K562 (cell line): ENCODE results near the gene MGAT1. TPM values are rescaled to one million over a fixed set of nuclear protein-coding genes. Genes with fewer than 3 reads are reported as not detected.
A peak's percentile ranks its signal among the peaks of the same experiment; 100 is the strongest.

ENCODE experiments used
- ATAC-seq: fragments of 200-7000 bp; cut with Tn5 transposase; 3 replicates; pipeline ENCODE4 v1.9.1; 2020; ENCODE audit warnings: moderate library complexity
- BruUV-seq: library from RNA; stranded (reverse); fragments of 400-500 nt; replicated peaks from 2 replicates; lab custom pipeline; 2021; lab: Mats Ljungman, UMichigan
- CTCF ChIA-PET: fragments of 300-600 bp; formaldehyde crosslinking; extraction: SDS; loops from one replicate; lab custom pipeline; 2021; ENCODE audit warnings: low intra/inter-chr PET ratio; lab: Yijun Ruan, JAX
- POLR2A ChIA-PET: fragments of 300-600, 350-650 bp; sonication (Branson Sonifier 250); formaldehyde crosslinking; extraction: SDS; loops from one replicate; lab custom pipeline; 2021; ENCODE audit warnings: antibody characterized with exemption, inconsistent platforms; lab: Yijun Ruan, JAX
- DNase-seq, 4 experiments: peaks; one replicate each; pipeline versions ENCODE4 v3.0.0 to v3.0.0-alpha.2; 2011 to 2018; ENCODE audit warnings: low spot score in 3 of 4, mixed read lengths in 3 of 4; ENCODE audit errors: extremely low read depth in 1 of 4
- FAIRE-seq: peaks from 2 replicates; lab custom pipeline; 2011; peaks lifted over from hg19 to GRCh38; lab: Jason Lieb, UNC
- H2AFZ ChIP-seq: 2 replicates; pipeline ENCODE4 v1.6.0; 2011; ENCODE audit warnings: low read depth, low read length, control low read depth, inconsistent platforms
- H3K27ac ChIP-seq: fragments of 200-600 bp; 3 replicates; pipeline ENCODE4 v1.8.0; 2011; ENCODE audit warnings: low read depth, mild to moderate bottlenecking, control low read depth, inconsistent platforms, low read length, moderate library complexity, mixed read lengths; ENCODE audit errors: extremely low read depth
- H3K27me3 ChIP-seq, 2 experiments: fragments of 300-600 bp in 1 of 2; 2 replicates in 1 of 2; 3 replicates in 1 of 2; pipeline versions ENCODE4 v1.6.0 to v1.8.0; 2011; ENCODE audit warnings: inconsistent platforms in 2 of 2, low read length in 2 of 2, mild to moderate bottlenecking in 1 of 2, mixed read lengths in 1 of 2, moderate library complexity in 1 of 2; ENCODE audit not compliant: control insufficient read depth in 2 of 2, insufficient read depth in 2 of 2
- H3K36me3 ChIP-seq: fragments of 300-600 bp; 3 replicates; pipeline ENCODE4 v1.8.0; 2011; ENCODE audit warnings: mild to moderate bottlenecking, low read length, inconsistent platforms; ENCODE audit not compliant: control insufficient read depth, insufficient read depth
- H3K4me1 ChIP-seq, 2 experiments: fragments of 200-600 bp in 1 of 2; replicated peaks in 1 of 2; 2 replicates in 1 of 2; 3 replicates in 1 of 2; pipeline versions ENCODE4 v1.5.1 to v1.8.0; 2011; ENCODE audit warnings: inconsistent platforms in 2 of 2, low read length in 2 of 2, mild to moderate bottlenecking in 1 of 2, mixed read lengths in 1 of 2, moderate library complexity in 1 of 2; ENCODE audit not compliant: control insufficient read depth in 2 of 2, insufficient read depth in 2 of 2
- H3K4me2 ChIP-seq: 2 replicates; pipeline ENCODE4 v1.6.1; 2011; ENCODE audit warnings: low read length, control low read depth, inconsistent platforms, mixed read lengths; ENCODE audit not compliant: insufficient read depth
- H3K4me3 ChIP-seq: fragments of 200-600 bp; sonication (generic), shearing (Covaris generic); 2 replicates; pipeline ENCODE4 v1.5.1; 2016; ENCODE audit warnings: control low read depth, inconsistent platforms
- H3K79me2 ChIP-seq: fragments of 200-600 bp; 3 replicates; pipeline ENCODE4 v1.8.0; 2011; ENCODE audit warnings: low read length, inconsistent platforms; ENCODE audit not compliant: control insufficient read depth, insufficient read depth
- H3K9ac ChIP-seq, 2 experiments: 2 replicates each; pipeline versions ENCODE4 v1.6.0 to v1.6.1; 2011; ENCODE audit warnings: low read depth in 2 of 2, low read length in 2 of 2, control low read depth in 1 of 2, inconsistent platforms in 1 of 2, mild to moderate bottlenecking in 1 of 2, mixed read lengths in 1 of 2; ENCODE audit not compliant: insufficient read depth in 1 of 2
- H3K9me1 ChIP-seq: one replicate; pipeline ENCODE4 v1.6.0; 2011; ENCODE audit warnings: inconsistent platforms, mild to moderate bottlenecking, low read length, moderate library complexity; ENCODE audit not compliant: control insufficient read depth, insufficient read depth
- H3K9me3 ChIP-seq: replicated peaks from 2 replicates; pipeline ENCODE4 v1.5.1; 2011; ENCODE audit warnings: low read depth, low read length, inconsistent platforms; ENCODE audit not compliant: control insufficient read depth, insufficient read depth
- H4K20me1 ChIP-seq: replicated peaks from 2 replicates; pipeline ENCODE4 v1.6.1; 2011; ENCODE audit warnings: low read length, inconsistent platforms, mixed read lengths; ENCODE audit not compliant: control insufficient read depth, insufficient read depth
- FOXA1 ChIP-seq: fragments of 450-650 bp; IDR thresholded peaks from 2 replicates; pipeline ENCODE4 v1.6.1; 2016; ENCODE audit warnings: mild to moderate bottlenecking, borderline replicate concordance
- FOXJ2 ChIP-seq: fragments of 200-800 bp; sonication (Bioruptor generic); IDR thresholded peaks from 2 replicates; pipeline ENCODE4 v1.6.1; 2016; ENCODE audit warnings: missing genetic modification characterization, missing compliant biosample characterization
- HDAC6 ChIP-seq: IDR thresholded peaks from 2 replicates; pipeline ENCODE4 v1.6.1; 2012; ENCODE audit warnings: low read depth, mild to moderate bottlenecking, control low read depth, inconsistent platforms, low read length, moderate library complexity
- NBN ChIP-seq: fragments of 450-650 bp; IDR thresholded peaks from 2 replicates; pipeline ENCODE4 v1.6.1; 2016; ENCODE audit warnings: low read depth, mild to moderate bottlenecking
- PBX2 ChIP-seq, 2 experiments: IDR thresholded peaks in 1 of 2; conservative IDR thresholded peaks in 1 of 2; 2 replicates each; pipeline ENCODE4 v1.6.1; 2016; ENCODE audit warnings: low read depth in 2 of 2, mild to moderate bottlenecking in 1 of 2, missing compliant biosample characterization in 1 of 2, missing genetic modification characterization in 1 of 2, moderate library complexity in 1 of 2
- RBM25 ChIP-seq: fragments of 200-400 bp; formaldehyde crosslinking; IDR thresholded peaks from 2 replicates; pipeline ENCODE4 v1.6.1; 2018; ENCODE audit warnings: low read length, low read depth, moderate library complexity; ENCODE audit not compliant: severe bottlenecking
- STAT5B ChIP-seq: fragments of 250-450 bp; sonication (Bioruptor Pico); IDR thresholded peaks from 2 replicates; pipeline ENCODE4 v1.8.0; 2021; ENCODE audit warnings: mild to moderate bottlenecking, inconsistent platforms
- ZNF175 ChIP-seq: fragments of 200-800 bp; sonication (Bioruptor generic); IDR thresholded peaks from 2 replicates; pipeline ENCODE4 v1.6.1; 2016; ENCODE audit warnings: low read depth, mild to moderate bottlenecking, missing genetic modification characterization, missing compliant biosample characterization
- ZNF589 ChIP-seq: fragments of 200-800 bp; sonication (Bioruptor generic); IDR thresholded peaks from 2 replicates; pipeline ENCODE4 v1.6.1; 2016; ENCODE audit warnings: low read depth, missing genetic modification characterization, missing compliant biosample characterization
- ZSCAN32 ChIP-seq: fragments of 450-650 bp; formaldehyde crosslinking; IDR thresholded peaks from 2 replicates; pipeline ENCODE4 v1.4.0; 2020; ENCODE audit warnings: mild to moderate bottlenecking, moderate library complexity
- ZZZ3 ChIP-seq: fragments of 450-650 bp; IDR thresholded peaks from 2 replicates; pipeline ENCODE4 v1.6.1; 2016; ENCODE audit warnings: antibody characterized with exemption, mild to moderate bottlenecking, moderate library complexity
- WGBS: fragments of 100-300 bp; shearing (Covaris generic); methylation state at CpG from one replicate; pipeline ENCODE4 v1.1.6; 2016; ENCODE audit warnings: low coverage, mixed read lengths; ENCODE audit not compliant: insufficient coverage; ENCODE audit errors: missing lambda C conversion rate; 5-methylcytosine and 5-hydroxymethylcytosine counted together
- in situ Hi-C: fragments of 300-500 bp; cut with MboI; formaldehyde crosslinking; loops from 4 replicates; pipeline ENCODE4 v1.15.0; 2018; ENCODE audit warnings: inconsistent platforms, mixed read lengths
- intact Hi-C: fragments of 100-400 bp; cut with micrococcal nuclease; formaldehyde crosslinking; loops from 2 replicates; pipeline ENCODE4 v1.14.2; 2022
- polyA plus RNA-seq, 8 experiments: library from polyadenylated mRNA; depleted of rRNA in 4 of 8; stranded (reverse) in 5 of 8; unstranded in 3 of 8; fragments of >200 nt; fragmentation: Nextera tagmentation in 2 of 8; fragmentation: Illumina TruSeq in 1 of 8; extraction: Ambion mirVana in 2 of 8; extraction: Trizol in 1 of 8; gene quantifications; 2 replicates each; pipeline versions ENCODE4 v1.2.1 to v1.2.3, GENCODE V29; 2011 to 2014; ENCODE audit warnings: inconsistent platforms in 1 of 8, missing spikeins in 1 of 8
- total RNA-seq, 7 experiments: library from RNA; depleted of rRNA in 6 of 7; stranded (reverse); fragments of >200 nt in 6 of 7; fragmentation: Illumina TruSeq in 2 of 7; extraction: Trizol in 2 of 7; gene quantifications; 2 replicates each; pipeline versions ENCODE4 v1.2.1 to v1.2.3, GENCODE V29; 2011 to 2021; ENCODE audit warnings: low replicate concordance in 1 of 7
- TF ChIP-seq, protein P1 (sequence below): fragments of 450-650 bp; IDR thresholded peaks from 2 replicates; pipeline ENCODE4 v1.6.1; 2016; ENCODE audit warnings: antibody characterized with exemption
- TF ChIP-seq, protein P2 (sequence below), 2 experiments: fragments of 150-350 bp in 1 of 2; IDR thresholded peaks; 2 replicates each; pipeline ENCODE4 v1.6.1; 2012 to 2016; ENCODE audit warnings: low read depth in 2 of 2, low read length in 2 of 2, mild to moderate bottlenecking in 1 of 2, moderate library complexity in 1 of 2

MGAT1 gene
- total and polyA plus RNA-seq, 9 of the 15 experiments (the other 6 are each of a cell fraction or from before 2014, with no cell fraction given) = 3.9 to 82.7 (median 44.5) TPM

GRCh38 chr5:180779985-180780610, 22.5 kb downstream of the MGAT1 start:
- WGBS = 24% methylated on average over 10 of the region's 10 CpGs
- H3K9me3 ChIP-seq = no peaks in the 10 kb centered on the region; the same call in 1 of the 2 replicates
- intact Hi-C loops (loop anchor here (5.0 kb wide), 1 partner anchor 272 kb away; no protein-coding TSS in a partner anchor), in situ Hi-C loops (no loop called here)
- FAIRE-seq (no peak), DNase-seq (no peak), ATAC-seq (peak; percentile 30)
- H3K27me3 ChIP-seq = no peaks in the 10 kb centered on the region
- CTCF ChIA-PET = no interaction called here
- no peaks in the 10 kb centered on the region for H4K20me1 ChIP-seq
- peak overlapping the region; percentile 25; the same call in 1 of the 2 replicates for H2AFZ ChIP-seq
- H3K36me3 ChIP-seq = no peaks in the 10 kb centered on the region
- POLR2A ChIA-PET = interaction anchor here (0.6 to 0.8 kb wide), 4 partner anchors 12 to 49 kb away, joined by 3 to 4 read pairs (median 3); no protein-coding TSS in a partner anchor
- H3K27ac ChIP-seq = no peak overlapping the region; the same call in 2 of the 3 replicates
- H3K4me2 ChIP-seq = peak overlapping the region; percentile 43; the same call in 1 of the 2 replicates
- no peak overlapping the region for H3K9ac ChIP-seq
- no peaks in the 10 kb centered on the region for H3K9me1 ChIP-seq
- BruUV-seq = no TSS peak
- peaks cover 22 to 43% of the 10 kb centered on the region in 2 experiments; a peak in 4 of 5 replicates for H3K4me1 ChIP-seq
- H3K79me2 ChIP-seq = no peaks in the 10 kb centered on the region
- H3K4me3 ChIP-seq = no peak overlapping the region
- TF ChIP-seq, protein P1, sequence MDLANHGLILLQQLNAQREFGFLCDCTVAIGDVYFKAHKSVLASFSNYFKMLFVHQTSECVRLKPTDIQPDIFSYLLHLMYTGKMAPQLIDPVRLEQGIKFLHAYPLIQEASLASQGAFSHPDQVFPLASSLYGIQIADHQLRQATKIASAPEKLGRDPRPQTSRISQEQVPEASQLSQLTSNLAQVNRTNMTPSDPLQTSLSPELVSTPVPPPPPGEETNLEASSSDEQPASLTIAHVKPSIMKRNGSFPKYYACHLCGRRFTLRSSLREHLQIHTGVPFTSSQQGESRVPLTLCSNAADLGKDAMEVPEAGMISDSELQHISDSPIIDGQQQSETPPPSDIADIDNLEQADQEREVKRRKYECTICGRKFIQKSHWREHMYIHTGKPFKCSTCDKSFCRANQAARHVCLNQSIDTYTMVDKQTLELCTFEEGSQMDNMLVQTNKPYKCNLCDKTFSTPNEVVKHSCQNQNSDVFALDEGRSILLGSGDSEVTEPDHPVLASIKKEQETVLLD = no peak
- TF ChIP-seq FOXJ2 (tag) (no peak; the same call in 1 of the 2 replicates), RBM25 (no peak), ZNF589 (no peak), STAT5B (CRISPR knock-in tag) (no peak), ZNF175 (CRISPR knock-in tag) (no peak), ZZZ3 (no peak), HDAC6 (no peak), PBX2 (CRISPR knock-in tag; IDR thresholded peaks at IDR 0.05; ENCODE audit: low read depth) (no peak), PBX2 (tag; conservative IDR thresholded peaks at IDR 0.05; ENCODE audit: low read depth) (no peak), NBN (no peak), ZSCAN32 (CRISPR knock-in tag) (no peak), FOXA1 (no peak)
- TF ChIP-seq, protein P2, sequence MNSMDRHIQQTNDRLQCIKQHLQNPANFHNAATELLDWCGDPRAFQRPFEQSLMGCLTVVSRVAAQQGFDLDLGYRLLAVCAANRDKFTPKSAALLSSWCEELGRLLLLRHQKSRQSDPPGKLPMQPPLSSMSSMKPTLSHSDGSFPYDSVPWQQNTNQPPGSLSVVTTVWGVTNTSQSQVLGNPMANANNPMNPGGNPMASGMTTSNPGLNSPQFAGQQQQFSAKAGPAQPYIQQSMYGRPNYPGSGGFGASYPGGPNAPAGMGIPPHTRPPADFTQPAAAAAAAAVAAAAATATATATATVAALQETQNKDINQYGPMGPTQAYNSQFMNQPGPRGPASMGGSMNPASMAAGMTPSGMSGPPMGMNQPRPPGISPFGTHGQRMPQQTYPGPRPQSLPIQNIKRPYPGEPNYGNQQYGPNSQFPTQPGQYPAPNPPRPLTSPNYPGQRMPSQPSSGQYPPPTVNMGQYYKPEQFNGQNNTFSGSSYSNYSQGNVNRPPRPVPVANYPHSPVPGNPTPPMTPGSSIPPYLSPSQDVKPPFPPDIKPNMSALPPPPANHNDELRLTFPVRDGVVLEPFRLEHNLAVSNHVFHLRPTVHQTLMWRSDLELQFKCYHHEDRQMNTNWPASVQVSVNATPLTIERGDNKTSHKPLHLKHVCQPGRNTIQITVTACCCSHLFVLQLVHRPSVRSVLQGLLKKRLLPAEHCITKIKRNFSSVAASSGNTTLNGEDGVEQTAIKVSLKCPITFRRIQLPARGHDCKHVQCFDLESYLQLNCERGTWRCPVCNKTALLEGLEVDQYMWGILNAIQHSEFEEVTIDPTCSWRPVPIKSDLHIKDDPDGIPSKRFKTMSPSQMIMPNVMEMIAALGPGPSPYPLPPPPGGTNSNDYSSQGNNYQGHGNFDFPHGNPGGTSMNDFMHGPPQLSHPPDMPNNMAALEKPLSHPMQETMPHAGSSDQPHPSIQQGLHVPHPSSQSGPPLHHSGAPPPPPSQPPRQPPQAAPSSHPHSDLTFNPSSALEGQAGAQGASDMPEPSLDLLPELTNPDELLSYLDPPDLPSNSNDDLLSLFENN (IDR thresholded peaks at IDR 0.05; ENCODE audit: low read depth in 2 of 2, low read length in 2 of 2) = no peak
